Measurements from ENCODE around the gene CAPN13. TPM values are rescaled to one million over a fixed set of nuclear protein-coding genes. Genes with fewer than 3 reads are reported as not detected.

CAPN13 gene
- polyA plus RNA-seq, 1 donor (not counting 4 experiments of a cell fraction or from before 2014, with no cell fraction given), result not detected

GRCh38 chr2:30709516-30709915, 97.7 kb downstream of the CAPN13 start:
- H2AFZ ChIP-seq (ENCODE audit: control insufficient read depth, low read length), result no peak overlapping the region
- no peaks in the 10 kb centered on the region for H3K36me3 ChIP-seq (ENCODE audit: control insufficient read depth in 2 of 2, extremely low read depth in 1 of 2, insufficient read depth in 2 of 2, low read length in 2 of 2)
- dilution Hi-C loops (cut with MboI; ENCODE audit: extremely low pct_ligation_motif_present, low sequenced_read_pairs), result no loop called here
- TF ChIP-seq CTCF (optimal IDR thresholded peaks at IDR 0.05 in 1 of 3, IDR thresholded peaks at IDR 0.05 in 1 of 3, conservative IDR thresholded peaks at IDR 0.05 in 1 of 3; ENCODE audit: extremely low read depth in 1 of 3, insufficient read depth in 2 of 3, low read length in 3 of 3) (no peak), EZH2 (IDR thresholded peaks at IDR 0.05; ENCODE audit: low read length) (no peak)
- H3K9me1 ChIP-seq (ENCODE audit: control insufficient read depth, extremely low read depth, insufficient read depth, low read length), result no peaks in the 10 kb centered on the region
- no peak for DNase-seq (ENCODE audit: low read depth, low spot score)
- H3K79me2 ChIP-seq (ENCODE audit: control insufficient read depth, insufficient read depth, low read length), result no peaks in the 10 kb centered on the region
- H3K27me3 ChIP-seq (ENCODE audit: control insufficient read depth, extremely low read depth, insufficient read depth, low read length), result no peaks in the 10 kb centered on the region
- no peak overlapping the region for H3K9ac ChIP-seq (ENCODE audit: control insufficient read depth, extremely low read depth, insufficient read depth, low read length)
- FAIRE-seq, result no peak
- H4K20me1 ChIP-seq (ENCODE audit: control insufficient read depth, extremely low read depth, insufficient read depth, low read length), result no peaks in the 10 kb centered on the region
- H3K9me3 ChIP-seq (ENCODE audit: control insufficient read depth, low read depth, low read length), result no peaks in the 10 kb centered on the region
- no peak overlapping the region for H3K27ac ChIP-seq (ENCODE audit: control insufficient read depth, insufficient read depth, low read length)
- no peak overlapping the region for H3K4me3 ChIP-seq (ENCODE audit: control insufficient read depth in 2 of 3, extremely low read depth in 1 of 3, insufficient read depth in 2 of 3, low read depth in 1 of 3, low read length in 3 of 3)
- H3K4me1 ChIP-seq (ENCODE audit: control insufficient read depth, extremely low read depth, insufficient read depth, low read length), result no peaks in the 10 kb centered on the region
- no peak overlapping the region for H3K4me2 ChIP-seq (ENCODE audit: control insufficient read depth, extremely low read depth, insufficient read depth, low read depth, low read length)

GRCh38 chr2:30708491-30709290, 98.6 kb downstream of the CAPN13 start:
- Histone ChIP-seq H3K9me3 (ENCODE audit: control insufficient read depth, low read depth, low read length) (no peaks in the 10 kb centered on the region), H3K27ac (ENCODE audit: control insufficient read depth, insufficient read depth, low read length) (no peak overlapping the region), H4K20me1 (ENCODE audit: control insufficient read depth, extremely low read depth, insufficient read depth, low read length) (no peaks in the 10 kb centered on the region), H3K4me3 (ENCODE audit: control insufficient read depth in 2 of 3, extremely low read depth in 1 of 3, insufficient read depth in 2 of 3, low read depth in 1 of 3, low read length in 3 of 3) (no peak overlapping the region), H3K79me2 (ENCODE audit: control insufficient read depth, insufficient read depth, low read length) (no peaks in the 10 kb centered on the region), H2AFZ (ENCODE audit: control insufficient read depth, low read length) (no peak overlapping the region), H3K27me3 (ENCODE audit: control insufficient read depth, extremely low read depth, insufficient read depth, low read length) (no peaks in the 10 kb centered on the region), H3K9me1 (ENCODE audit: control insufficient read depth, extremely low read depth, insufficient read depth, low read length) (no peaks in the 10 kb centered on the region), H3K4me2 (ENCODE audit: control insufficient read depth, extremely low read depth, insufficient read depth, low read depth, low read length) (no peak overlapping the region), H3K4me1 (ENCODE audit: control insufficient read depth, extremely low read depth, insufficient read depth, low read length) (no peaks in the 10 kb centered on the region), H3K9ac (ENCODE audit: control insufficient read depth, extremely low read depth, insufficient read depth, low read length) (no peak overlapping the region), H3K36me3 (ENCODE audit: control insufficient read depth in 2 of 2, extremely low read depth in 1 of 2, insufficient read depth in 2 of 2, low read length in 2 of 2) (no peaks in the 10 kb centered on the region)
- DNase-seq (ENCODE audit: low read depth, low spot score) (no peak), FAIRE-seq (no peak)
- TF ChIP-seq EZH2 (IDR thresholded peaks at IDR 0.05; ENCODE audit: low read length) (no peak), CTCF (optimal IDR thresholded peaks at IDR 0.05 in 1 of 3, IDR thresholded peaks at IDR 0.05 in 1 of 3, conservative IDR thresholded peaks at IDR 0.05 in 1 of 3; ENCODE audit: extremely low read depth in 1 of 3, insufficient read depth in 2 of 3, low read length in 3 of 3) (peak; percentile 26 to 60 (median 42))
- dilution Hi-C loops (cut with MboI; ENCODE audit: extremely low pct_ligation_motif_present, low sequenced_read_pairs), result no loop called here

Measured in keratinocyte (primary cell).